Fibroblast of pulmonary artery (primary cell): ENCODE measurements around the gene ZNF407.

ENCODE experiments used
- DNase-seq: peaks from one replicate; pipeline ENCODE4 v3.0.0-alpha.2; 2010; ENCODE audit warnings: low read depth
- H3K4me3 ChIP-seq: replicated peaks from 2 replicates; pipeline ENCODE4 v1.5.1; 2011; ENCODE audit warnings: low read depth, mild to moderate bottlenecking, control low read depth, low read length, moderate library complexity
- TF ChIP-seq, protein P1 (sequence below): IDR thresholded peaks from 2 replicates; pipeline ENCODE4 v1.5.1; 2011; ENCODE audit warnings: mild to moderate bottlenecking, control low read depth, low read length, inconsistent platforms; ENCODE audit errors: missing control alignments

ZNF407 gene

DNA sequence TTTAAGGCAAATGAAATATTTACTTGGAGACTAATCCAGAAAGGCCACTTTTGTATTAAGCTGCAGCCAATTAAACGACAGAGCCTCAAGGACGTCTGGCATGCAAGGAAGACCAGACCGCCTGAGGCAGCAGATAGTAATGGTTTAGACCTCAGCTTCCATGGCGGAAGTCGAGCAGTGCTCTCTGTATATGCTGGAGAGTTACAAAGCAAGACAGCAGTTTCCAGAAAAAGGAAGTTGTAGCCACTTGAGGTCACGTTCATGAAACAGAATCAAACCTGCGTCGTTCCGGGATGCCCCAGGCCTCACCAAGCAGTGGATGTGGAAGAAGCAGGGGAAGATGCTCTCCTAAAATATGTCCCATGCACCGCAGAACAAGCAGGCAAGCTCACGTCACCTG lies 469.3 kb downstream of the ZNF407 start:
- no peak overlapping the region for H3K4me3 ChIP-seq
- TF ChIP-seq, protein P1, sequence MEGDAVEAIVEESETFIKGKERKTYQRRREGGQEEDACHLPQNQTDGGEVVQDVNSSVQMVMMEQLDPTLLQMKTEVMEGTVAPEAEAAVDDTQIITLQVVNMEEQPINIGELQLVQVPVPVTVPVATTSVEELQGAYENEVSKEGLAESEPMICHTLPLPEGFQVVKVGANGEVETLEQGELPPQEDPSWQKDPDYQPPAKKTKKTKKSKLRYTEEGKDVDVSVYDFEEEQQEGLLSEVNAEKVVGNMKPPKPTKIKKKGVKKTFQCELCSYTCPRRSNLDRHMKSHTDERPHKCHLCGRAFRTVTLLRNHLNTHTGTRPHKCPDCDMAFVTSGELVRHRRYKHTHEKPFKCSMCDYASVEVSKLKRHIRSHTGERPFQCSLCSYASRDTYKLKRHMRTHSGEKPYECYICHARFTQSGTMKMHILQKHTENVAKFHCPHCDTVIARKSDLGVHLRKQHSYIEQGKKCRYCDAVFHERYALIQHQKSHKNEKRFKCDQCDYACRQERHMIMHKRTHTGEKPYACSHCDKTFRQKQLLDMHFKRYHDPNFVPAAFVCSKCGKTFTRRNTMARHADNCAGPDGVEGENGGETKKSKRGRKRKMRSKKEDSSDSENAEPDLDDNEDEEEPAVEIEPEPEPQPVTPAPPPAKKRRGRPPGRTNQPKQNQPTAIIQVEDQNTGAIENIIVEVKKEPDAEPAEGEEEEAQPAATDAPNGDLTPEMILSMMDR, result no peak
- no peak for DNase-seq

DNA sequence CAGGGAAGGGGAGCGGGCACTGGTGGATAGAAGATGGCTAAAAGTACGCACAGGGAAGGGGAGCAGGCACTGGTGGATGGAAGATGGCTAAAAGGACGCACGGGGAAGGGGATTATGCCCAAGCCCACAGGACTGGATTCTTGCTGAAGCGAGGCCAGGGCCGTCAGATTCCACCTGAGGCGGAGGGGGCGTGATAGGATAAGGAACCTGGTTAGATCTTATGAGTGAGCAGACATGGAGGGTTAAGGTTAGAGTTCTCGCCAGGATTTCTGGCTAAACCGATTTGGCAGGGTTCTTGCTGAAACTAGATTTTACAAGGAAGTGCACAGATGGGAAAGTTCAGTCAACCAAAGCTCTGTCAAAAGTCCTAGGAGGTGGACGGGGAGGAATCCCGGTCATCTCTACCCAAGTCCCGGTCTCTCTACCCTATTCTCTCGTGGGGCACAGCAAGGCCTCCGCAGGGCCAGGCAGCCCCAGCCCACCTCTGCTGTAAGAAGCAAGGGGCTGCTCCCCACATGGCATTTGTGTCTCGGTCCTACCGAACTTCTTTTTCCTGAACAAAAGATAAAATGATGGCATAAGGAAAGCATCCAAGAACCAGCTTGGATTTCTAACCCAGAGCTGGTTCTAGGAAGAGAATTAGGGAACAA lies 470.5 kb downstream of the ZNF407 start:
- no peak for DNase-seq
- TF ChIP-seq, protein P1, result no peak

DNA sequence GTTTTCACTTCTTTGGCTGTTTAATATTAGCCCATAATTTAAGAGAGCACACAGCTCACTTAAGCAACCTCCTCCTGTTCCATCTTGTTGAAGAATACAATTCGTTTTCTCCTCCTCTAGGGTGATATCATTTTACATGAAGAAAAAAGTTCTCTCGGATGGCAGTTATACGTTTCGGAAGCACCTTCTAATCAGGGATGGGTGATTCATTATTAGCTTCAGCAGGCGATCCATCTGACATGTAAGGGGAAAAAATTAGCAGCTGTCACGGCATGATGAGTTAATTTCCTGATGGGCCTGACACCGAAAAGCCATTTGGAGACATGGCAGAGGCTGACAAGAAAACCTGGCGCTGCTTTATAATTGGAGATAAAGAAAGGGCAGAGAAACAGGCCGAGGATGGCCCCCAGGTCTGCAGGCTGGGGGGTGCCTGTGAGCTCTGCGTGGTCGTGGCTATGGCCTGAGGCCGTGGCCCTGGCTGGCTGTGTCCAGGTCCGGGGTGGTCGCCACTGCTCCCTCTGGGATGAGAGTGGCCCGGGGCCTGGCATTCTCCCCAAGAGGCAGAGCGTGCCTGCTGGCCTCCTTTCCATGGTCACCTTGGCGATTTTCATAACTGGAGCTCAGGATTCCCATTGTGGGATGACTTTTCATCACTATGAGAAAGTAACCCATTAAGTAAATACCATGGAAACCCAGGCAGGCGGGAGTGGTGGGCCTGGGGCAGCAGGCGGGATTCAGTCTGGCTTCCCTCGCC lies 471.2 kb downstream of the ZNF407 start:
- no peak overlapping the region for H3K4me3 ChIP-seq
- TF ChIP-seq, protein P1, result no peak
- peak; percentile 18 for DNase-seq

More for the DNA sequence above, 470.5 kb downstream of the ZNF407 start:
- no peak overlapping the region for H3K4me3 ChIP-seq

DNA sequence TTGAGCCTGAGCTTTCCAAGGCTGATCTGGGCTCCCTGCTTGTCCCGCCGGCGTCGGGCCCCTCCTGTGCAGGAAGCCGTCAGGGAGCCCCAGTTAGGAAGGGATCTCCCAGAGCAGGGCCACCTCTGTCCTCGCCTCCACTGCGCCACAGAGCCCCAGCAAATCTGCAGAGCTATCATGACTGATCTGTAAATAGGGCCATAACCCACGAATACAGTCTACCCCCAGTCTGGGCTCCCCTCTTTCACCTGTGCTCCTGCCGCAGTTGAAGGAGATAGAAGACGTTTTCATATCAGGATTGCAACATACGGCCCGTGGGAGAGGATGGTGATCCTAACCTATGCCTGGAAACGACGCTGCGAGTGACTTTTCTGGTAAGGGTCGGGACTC lies 472.6 kb downstream of the ZNF407 start:
- TF ChIP-seq, protein P1, result no peak
- no peak overlapping the region for H3K4me3 ChIP-seq
- DNase-seq, result no peak

DNA sequence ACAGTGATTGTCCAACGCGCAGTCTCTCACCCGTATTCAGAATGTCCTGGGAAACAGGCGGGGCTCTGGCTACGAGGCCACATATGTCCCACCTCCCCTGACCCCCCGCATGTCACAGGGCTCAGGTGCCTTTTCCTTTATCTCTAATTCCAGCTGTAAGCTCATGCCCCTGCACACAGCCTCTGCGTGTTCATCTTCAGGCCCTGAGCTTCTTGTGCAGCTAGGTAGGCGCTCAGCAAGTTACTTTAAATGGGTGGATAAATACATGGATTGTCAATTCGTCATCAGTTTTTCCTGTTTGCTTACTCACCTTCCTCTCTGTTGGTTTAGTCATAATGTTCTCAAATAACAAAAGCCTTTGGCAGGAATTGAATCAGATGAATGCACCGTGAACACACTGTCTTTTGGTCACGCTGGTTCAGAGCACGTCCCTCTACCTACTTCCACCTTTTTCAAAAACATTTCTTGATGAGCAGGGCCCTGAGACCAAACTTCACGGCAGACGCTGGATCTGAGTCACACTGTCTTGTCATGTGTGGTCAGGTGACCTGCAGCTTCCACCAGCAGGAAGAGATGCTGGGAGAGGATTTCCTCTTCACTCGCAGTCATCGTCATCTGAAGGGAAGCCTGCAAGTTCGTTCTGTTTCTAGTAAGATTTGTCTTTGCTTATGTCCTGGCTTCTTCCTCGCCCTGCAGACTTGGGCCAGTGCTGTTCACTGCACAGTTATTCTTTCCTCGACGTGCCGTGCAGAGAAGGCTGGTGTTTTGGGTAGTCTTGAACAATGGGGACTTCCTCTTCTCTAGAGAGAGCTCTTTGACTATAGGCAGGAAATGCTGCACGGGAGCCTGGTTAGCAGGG lies 473.2 kb downstream of the ZNF407 start:
- peak; percentile 82 for DNase-seq
- H3K4me3 ChIP-seq, result peak overlapping the region; percentile 20
- TF ChIP-seq, protein P1, result no peak

DNA sequence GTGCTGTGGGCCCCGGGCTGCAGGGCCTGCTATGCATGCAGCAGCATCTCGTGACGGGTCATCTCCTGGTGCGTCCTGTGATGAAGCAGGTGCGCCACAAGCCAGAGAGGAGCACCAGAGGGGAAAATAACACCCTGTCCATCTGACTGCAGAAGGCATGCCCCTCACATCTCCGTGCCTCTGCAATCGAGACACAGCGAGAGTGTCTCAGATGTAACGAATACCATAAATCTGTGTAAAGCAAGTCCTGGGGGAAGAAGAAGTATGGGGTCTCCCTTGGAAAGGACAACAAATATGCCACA lies 473.8 kb downstream of the ZNF407 start:
- DNase-seq, result no peak
- no peak overlapping the region for H3K4me3 ChIP-seq
- TF ChIP-seq, protein P1, result no peak
